ENCODE measurements around the gene TIMM44.

TIMM44 gene, protein sequence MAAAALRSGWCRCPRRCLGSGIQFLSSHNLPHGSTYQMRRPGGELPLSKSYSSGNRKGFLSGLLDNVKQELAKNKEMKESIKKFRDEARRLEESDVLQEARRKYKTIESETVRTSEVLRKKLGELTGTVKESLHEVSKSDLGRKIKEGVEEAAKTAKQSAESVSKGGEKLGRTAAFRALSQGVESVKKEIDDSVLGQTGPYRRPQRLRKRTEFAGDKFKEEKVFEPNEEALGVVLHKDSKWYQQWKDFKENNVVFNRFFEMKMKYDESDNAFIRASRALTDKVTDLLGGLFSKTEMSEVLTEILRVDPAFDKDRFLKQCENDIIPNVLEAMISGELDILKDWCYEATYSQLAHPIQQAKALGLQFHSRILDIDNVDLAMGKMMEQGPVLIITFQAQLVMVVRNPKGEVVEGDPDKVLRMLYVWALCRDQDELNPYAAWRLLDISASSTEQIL

GRCh38 chr19:7943444-7944176, at the start of gene TIMM44:
Gene TIMM44, minus strand, starts transcription at chr19:7943666. Its CDS starts 15 bp downstream, at chr19:7943651.
- in situ Hi-C loops (cut with MboI; ENCODE audit: low pct_unique_long_range_greater_than_20kb, low sequenced_read_pairs) = no loop called here

GRCh38 chr19:7992575-7992974, 49.1 kb upstream of the TIMM44 start:
- no peak for DNase-seq
- in situ Hi-C loops (cut with MboI; ENCODE audit: low pct_unique_long_range_greater_than_20kb, low sequenced_read_pairs) = no loop called here

More at GRCh38 chr19:7943444-7944176, at the start of gene TIMM44:
- peak; percentile 99 for DNase-seq

GRCh38 chr19:7989071-7989575, 45.7 kb upstream of the TIMM44 start:
- in situ Hi-C loops (cut with MboI; ENCODE audit: low pct_unique_long_range_greater_than_20kb, low sequenced_read_pairs) = no loop called here
- no peak for DNase-seq

- peak; percentile 18 for DNase-seq
- in situ Hi-C loops (cut with MboI; ENCODE audit: low pct_unique_long_range_greater_than_20kb, low sequenced_read_pairs) = no loop called here
Observed at GRCh38 chr19:7988307-7988706, 44.8 kb upstream of the TIMM44 start.

- no peak for DNase-seq
- in situ Hi-C loops (cut with MboI; ENCODE audit: low pct_unique_long_range_greater_than_20kb, low sequenced_read_pairs) = no loop called here
Observed at GRCh38 chr19:7987114-7987768, 43.8 kb upstream of the TIMM44 start.

GRCh38 chr19:7986321-7987113, 43.1 kb upstream of the TIMM44 start:
- DNase-seq = no peak
- in situ Hi-C loops (cut with MboI; ENCODE audit: low pct_unique_long_range_greater_than_20kb, low sequenced_read_pairs) = no loop called here

DNA sequence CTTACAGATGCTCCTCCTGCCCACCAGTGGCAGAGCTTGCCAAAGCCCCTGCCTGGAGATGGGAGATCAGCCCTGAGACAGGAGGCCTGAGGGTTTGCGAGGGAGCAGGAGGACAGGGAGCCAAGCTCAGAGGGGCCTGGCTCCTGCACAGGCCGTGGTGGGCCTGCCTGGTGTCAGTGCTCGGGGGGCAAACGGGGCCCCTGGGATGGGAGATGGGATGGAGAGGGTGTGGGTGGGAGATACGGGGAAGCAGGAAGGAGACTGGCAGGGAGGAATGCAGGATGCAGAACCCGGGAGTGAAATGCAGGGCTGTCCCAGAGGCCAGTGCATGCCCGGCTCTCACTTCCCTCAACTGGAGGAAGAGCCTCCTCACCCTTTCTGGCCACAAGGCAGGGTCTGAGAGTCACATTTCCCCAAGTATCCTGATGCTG, 42.0 kb upstream of the TIMM44 start:
- in situ Hi-C loops (cut with MboI; ENCODE audit: low pct_unique_long_range_greater_than_20kb, low sequenced_read_pairs) = no loop called here
- DNase-seq = no peak

DNA sequence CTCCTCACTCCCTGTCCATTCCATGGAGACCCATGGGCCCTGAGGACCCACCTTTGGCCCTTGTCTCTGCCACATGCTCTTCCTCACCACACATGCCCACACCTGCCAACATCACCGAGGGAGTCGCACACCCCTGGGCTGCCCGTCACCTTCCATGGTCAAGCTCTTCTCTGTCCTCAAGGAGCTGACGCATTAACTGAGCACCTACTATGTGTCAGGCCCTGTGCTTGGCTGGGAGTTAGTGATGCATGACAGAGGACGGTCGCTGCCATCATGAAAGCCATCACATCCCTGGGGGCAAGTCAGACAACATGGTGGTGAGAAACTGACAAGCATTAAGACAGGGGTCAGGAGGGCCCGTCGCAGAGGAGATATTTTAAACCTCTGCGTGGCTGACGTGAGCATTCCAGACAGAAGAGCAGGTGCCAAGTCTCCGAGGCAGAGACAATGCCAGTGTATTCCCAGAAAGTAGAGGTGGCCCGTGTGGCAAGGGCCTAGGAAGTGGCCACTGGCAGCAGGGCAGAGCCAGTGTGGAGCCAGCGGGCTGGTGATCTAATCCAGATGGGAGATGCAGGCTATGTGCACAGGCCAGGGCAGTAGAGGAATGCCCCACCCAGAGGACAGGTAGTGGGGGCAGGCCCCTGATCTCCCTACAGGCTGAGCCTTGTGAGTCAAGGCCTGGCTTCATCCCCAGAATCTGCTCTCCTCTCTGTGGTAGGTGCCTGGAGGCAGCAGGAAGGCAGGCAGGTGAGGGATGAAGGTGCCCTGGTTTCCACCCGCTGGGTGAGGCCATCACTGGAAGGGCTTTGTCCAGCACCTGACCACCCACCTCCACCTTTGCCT, 40.8 kb upstream of the TIMM44 start:
- in situ Hi-C loops (cut with MboI; ENCODE audit: low pct_unique_long_range_greater_than_20kb, low sequenced_read_pairs) = no loop called here
- no peak for DNase-seq

DNA sequence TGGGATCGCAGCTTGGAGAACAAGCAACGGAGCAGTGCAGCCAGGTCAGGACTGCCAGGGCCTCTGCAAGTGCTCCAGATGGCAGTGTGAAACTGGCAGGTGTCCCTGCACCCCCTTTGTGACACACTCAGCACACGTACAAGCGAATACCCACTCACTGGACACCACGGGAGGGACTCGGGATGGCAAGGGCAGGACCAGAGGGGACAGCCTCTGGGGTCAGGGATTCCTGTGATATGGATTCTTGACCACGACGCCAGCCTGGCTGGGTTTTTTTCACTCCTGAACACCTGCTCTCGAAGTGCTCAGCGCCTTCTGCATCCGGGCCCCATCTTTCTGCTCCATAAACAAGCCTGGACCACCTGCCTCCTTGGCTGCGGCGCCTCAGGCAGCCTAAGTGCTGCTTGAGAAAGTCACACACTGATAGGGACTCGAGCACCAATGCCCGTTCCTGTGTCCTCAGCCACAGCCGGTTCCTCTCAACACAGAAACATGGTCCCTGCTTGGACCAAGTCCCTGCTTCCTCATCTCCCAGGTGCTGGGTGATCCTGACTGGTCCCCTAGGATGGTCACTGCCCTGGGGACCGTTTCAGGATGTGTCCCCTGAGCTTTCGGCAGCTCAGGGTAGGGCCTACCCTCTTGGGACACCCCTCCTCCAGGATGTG, 40.0 kb upstream of the TIMM44 start:
- DNase-seq = no peak
- in situ Hi-C loops (cut with MboI; ENCODE audit: low pct_unique_long_range_greater_than_20kb, low sequenced_read_pairs) = no loop called here

GRCh38 chr19:7982651-7983099, 39.2 kb upstream of the TIMM44 start:
- no peak for DNase-seq
- in situ Hi-C loops (cut with MboI; ENCODE audit: low pct_unique_long_range_greater_than_20kb, low sequenced_read_pairs) = no loop called here

DNA sequence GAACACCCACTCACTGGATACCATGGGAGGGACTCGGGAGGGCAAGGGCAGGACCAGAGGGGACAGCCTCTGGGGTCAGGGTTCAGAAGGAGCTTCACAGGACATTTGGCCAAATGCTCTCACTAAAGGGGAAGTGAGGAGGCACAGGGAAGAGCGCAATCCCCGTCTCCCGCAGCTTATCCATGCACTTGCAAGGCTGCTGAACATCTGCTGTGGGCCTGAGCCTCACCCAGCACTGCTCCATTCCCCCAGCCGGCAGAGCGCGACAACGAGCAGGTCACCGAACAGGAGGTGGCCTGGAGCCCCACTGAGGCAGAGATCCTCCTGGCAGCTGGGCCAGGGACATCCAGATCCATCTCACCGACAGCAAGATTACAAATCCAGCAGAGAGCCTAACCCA, 38.6 kb upstream of the TIMM44 start:
- no peak for DNase-seq
- in situ Hi-C loops (cut with MboI; ENCODE audit: low pct_unique_long_range_greater_than_20kb, low sequenced_read_pairs) = no loop called here

GRCh38 chr19:7981661-7982060, 38.2 kb upstream of the TIMM44 start:
- in situ Hi-C loops (cut with MboI; ENCODE audit: low pct_unique_long_range_greater_than_20kb, low sequenced_read_pairs) = no loop called here
- no peak for DNase-seq

DNA sequence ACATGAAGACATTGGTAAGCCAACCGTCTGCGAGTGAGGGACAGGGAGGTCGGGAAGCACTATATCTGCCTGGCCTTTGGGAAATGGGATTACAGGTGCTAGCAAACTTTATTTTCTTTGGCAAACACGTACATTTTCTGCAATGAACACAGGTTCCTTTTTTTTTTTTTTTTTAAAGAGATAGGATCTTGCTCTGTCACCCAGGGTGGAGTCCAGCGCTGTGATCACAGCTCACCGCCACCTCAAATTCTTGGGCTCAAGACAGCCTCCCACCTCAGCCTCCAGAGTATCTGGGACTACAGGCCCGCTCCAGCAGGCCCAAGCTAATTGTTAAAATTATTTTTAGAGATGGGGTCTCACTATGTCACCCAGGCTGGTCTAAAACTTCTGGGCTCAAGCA, 37.7 kb upstream of the TIMM44 start:
- DNase-seq = no peak
- in situ Hi-C loops (cut with MboI; ENCODE audit: low pct_unique_long_range_greater_than_20kb, low sequenced_read_pairs) = no loop called here

GRCh38 chr19:7980635-7981121, 37.2 kb upstream of the TIMM44 start:
- in situ Hi-C loops (cut with MboI; ENCODE audit: low pct_unique_long_range_greater_than_20kb, low sequenced_read_pairs) = no loop called here
- DNase-seq = no peak

DNA sequence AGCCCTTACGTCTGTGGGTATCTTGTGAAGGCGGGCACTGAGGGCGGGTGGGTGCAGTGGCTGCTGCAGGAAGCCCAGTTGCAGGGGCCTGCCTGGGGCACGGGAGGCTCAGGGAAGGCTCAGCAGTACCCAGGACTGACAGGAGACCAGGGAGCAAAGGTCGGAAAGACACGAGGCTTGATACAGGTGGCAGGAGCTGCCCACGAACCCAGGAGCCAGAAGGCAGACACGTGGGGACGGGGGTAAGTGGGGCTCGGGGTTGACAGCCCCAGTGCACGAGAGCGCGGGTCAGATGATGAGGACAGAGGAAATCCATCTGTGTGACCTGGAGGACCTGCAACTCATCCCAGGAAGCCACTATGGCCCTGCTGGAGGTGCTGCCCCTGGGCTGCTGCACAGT, 36.7 kb upstream of the TIMM44 start:
- in situ Hi-C loops (cut with MboI; ENCODE audit: low pct_unique_long_range_greater_than_20kb, low sequenced_read_pairs) = no loop called here

GRCh38 chr19:7979559-7979958, 36.1 kb upstream of the TIMM44 start:
- no peak for DNase-seq
- in situ Hi-C loops (cut with MboI; ENCODE audit: low pct_unique_long_range_greater_than_20kb, low sequenced_read_pairs) = no loop called here

More for the DNA sequence above, 36.7 kb upstream of the TIMM44 start:
- DNase-seq = no peak

DNA sequence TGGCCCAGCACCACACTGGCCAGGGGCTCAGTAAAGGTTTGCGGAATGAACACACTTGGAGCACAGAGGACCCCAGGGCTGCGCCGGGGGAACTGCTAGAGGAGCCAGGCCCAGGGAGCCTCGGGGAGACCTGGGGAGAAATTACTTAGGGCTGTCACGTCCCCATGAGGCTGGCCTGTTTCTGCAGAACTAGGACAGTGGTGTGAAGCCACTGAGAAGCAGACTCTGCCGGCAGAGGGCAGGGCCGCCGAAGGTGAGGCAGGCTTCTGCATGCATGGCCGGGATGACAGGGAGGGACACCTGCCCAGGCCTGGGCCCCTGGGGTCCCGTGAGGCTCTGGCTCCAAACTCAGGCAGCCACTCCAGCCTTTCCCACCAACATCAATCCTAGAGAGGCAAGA, 35.5 kb upstream of the TIMM44 start:
- DNase-seq = no peak
- in situ Hi-C loops (cut with MboI; ENCODE audit: low pct_unique_long_range_greater_than_20kb, low sequenced_read_pairs) = no loop called here

All from KBM-7 (cell line).